ENCODE results near the gene RHD.
"Not testable (repeated sequence)": the region's sequence is repeated elsewhere in the genome, so short reads cannot be mapped to it uniquely, and the experiment has no call there.

RHD gene

DNA sequence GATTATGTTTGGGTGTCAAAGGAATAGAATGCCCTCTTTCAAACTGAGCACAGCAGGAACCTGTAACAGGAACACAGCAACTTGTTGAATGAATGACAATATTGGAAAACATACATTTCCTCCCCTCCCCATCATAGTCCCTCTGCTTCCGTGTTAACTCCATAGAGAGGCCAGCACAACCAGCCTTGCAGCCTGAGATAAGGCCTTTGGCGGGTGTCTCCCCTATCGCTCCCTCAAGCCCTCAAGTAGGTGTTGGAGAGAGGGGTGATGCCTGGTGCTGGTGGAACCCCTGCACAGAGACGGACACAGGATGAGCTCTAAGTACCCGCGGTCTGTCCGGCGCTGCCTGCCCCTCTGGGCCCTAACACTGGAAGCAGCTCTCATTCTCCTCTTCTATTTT, at the start of gene RHD:
RHD (plus strand) TSS at position 272 of the 400 bp plus-strand sequence; CDS start at position 311, 39 bp downstream.
- not testable (repeated sequence) for DNase-seq

DNA sequence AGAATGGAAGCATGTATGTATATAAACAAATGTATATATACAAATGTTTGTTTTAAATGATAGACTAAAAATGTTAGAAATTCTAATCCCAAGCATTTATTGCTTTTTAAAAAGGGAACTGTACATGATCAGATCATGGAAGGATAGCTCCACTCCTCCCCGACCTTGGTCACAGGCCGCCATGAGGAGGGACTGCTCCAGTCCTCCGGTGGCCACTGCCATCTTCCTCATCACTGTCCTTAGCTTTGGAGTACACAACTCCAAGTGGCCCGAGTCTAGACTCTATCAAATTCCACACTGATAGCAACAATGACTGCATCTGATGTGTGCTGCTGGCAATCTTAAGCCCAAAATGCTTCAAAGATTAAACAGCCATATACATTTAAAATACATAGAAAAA, 49.7 kb upstream of the RHD start:
- no peak for DNase-seq

DNA sequence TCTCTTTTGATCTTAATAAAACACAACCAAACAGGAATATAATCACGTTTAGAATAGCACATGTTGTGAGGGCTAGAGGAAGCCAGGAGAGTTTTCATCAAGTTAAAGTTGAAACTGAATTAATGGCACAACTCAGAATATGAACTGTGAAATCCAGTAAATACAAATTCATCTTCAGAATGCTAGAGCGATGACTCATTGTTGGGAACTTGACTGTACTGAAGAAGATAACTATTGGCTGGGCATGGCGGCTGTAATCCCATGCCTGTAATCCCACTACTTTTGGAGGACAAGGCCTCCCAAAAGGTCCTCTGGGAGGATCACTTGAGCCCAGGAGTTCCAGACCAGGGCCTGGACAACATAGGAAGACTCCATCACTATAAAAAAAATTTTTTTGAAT, 48.8 kb upstream of the RHD start:
- DNase-seq: no peak

DNA sequence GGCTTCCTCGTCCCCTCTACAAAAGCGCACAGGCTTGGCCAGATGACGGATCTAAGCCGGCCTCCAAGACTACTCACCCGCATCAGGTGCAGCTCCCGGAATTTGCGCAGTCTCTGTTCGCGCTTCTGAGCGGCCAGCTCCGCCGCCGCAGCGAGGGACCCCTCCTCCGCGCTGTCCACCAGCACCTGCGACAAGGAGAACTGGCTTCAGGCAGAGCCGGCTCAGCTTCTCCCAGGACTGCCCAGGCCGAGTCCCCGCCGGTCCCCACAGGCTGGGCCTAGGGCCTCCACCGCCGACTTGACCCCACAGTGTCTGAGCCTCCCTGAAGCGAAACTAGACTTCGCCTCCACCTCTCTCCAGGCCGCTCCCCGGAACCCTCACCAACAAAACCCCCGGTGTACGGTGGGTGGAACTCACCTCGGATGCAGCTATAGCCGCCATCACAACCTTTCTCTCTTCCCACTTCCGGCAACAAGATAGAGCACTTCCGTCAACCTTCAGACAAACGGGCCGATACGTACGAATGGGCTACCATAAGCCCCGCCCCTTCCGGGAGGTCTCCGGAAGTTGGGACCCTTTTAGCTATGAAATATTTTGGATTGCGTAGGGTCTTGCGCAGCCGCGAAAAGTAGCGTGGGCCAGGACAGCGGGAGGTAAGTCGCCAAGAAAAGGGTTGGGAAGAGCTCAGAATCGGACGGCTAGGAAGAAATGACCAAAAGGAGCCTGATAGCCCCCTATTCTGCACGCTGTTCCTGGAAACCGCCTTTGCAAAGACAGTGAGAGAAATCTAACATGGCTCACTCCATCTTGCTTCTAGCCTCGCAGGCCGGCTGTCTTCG, 40.1 kb upstream of the RHD start, which contains the start of gene SYF2:
SYF2 (minus strand) TSS at position 476 of the 839 bp plus-strand sequence; CDS start at position 441, 35 bp downstream.
- peak; percentile 92 to 94 for DNase-seq

DNA sequence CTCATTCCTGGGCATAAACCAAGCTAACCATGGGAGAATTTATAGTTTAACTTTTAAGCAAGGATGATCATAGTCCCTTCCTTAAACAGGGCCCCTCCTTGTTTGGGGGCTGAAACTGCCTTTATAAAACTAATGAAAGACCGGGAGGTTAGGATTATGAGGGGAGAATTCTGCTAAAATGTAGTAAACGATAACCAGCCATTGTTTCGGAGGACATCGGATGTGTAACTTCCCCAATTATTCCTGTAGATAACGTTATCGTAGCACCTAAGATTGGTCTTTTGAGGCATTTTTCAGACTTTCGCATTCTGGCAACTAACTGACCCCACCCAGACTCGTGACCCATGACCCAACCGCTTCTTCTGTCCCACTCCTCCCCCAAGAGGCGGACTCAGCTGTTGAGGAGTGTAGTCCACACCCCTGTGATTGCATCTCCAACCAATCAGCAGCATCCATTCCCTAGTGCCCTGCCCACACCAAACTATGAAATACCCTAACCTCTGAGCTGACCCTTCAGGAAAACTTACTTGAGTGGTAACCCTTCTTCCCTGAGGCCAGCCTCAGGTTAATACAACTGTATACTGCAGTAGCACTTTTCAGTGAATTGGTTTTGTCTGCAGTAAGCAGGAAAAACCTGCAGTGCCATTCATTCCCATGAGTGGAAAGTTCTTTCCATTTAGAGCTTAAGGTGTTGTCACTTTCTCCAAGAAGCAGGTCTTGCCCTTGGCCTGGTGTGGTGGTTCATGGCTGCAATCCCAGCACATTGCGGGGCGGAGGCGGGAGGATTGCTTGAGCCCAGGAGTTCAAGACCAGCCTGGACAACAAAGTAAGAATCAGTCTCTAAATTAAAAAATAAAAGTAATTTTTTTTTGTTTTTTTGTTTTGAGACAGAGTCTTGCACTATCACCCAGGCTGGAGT, 39.2 kb upstream of the RHD start:
- DNase-seq: peak; percentile 95 to 98

DNA sequence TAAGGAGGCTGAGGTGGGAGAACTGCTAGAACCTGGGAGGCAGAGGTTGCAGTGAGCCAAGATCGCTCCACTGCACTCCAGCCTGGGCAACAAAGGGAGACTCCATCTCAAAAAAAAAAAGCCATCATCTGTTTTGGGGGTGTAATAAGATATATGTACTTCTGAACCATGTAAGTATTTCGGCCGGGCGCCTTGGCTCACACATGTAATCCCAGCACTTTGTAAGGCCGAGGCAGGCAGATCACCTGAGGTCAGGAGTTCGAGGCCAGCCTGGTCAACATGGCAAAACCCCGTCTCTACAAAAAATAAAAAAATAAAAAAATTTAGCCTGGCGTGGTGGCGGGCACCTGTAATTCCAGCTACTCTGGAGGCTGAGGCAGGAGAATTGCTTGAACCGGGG, 36.9 kb upstream of the RHD start:
- DNase-seq: not testable (repeated sequence)

DNA sequence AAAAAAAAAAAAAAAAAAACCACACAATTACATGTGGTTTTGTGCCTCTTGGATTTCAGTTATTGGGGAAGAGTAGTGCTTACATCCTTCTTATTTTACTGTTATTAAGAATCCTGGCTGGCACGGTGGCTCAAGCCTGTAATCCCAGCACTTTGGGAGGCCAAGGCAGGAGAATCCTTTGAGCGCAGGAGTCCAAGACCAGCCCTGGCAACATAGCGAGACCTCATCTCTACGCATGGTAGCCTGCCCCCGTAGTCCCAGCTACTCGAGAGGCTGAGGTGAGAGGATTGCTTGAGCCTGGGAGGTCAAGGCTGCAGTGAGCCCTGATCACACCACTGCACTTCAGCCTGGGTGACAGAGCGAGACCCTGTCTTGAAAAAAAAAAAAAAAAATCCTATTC, 36.0 kb upstream of the RHD start:
- not testable (repeated sequence) for DNase-seq

DNA sequence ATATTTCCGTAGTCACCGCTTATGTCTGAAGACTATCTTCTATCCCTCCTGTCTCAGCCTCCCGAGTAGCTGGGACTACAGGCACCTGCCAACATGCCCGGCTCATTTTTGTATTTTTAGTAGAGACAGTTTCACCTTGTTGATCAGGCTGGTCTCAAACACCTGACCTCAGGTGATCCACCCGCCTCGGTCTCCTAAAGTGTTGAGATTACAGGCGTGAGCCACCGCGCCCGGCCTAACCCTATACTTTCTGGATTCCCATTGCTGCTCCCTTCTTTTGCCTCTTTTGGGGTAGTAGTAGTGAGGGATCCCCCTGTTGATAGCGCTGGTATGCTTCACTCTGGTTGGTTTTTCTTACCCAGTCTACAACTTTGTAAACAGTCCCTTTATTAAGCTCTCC, 34.3 kb upstream of the RHD start:
- DNase-seq: no peak

DNA sequence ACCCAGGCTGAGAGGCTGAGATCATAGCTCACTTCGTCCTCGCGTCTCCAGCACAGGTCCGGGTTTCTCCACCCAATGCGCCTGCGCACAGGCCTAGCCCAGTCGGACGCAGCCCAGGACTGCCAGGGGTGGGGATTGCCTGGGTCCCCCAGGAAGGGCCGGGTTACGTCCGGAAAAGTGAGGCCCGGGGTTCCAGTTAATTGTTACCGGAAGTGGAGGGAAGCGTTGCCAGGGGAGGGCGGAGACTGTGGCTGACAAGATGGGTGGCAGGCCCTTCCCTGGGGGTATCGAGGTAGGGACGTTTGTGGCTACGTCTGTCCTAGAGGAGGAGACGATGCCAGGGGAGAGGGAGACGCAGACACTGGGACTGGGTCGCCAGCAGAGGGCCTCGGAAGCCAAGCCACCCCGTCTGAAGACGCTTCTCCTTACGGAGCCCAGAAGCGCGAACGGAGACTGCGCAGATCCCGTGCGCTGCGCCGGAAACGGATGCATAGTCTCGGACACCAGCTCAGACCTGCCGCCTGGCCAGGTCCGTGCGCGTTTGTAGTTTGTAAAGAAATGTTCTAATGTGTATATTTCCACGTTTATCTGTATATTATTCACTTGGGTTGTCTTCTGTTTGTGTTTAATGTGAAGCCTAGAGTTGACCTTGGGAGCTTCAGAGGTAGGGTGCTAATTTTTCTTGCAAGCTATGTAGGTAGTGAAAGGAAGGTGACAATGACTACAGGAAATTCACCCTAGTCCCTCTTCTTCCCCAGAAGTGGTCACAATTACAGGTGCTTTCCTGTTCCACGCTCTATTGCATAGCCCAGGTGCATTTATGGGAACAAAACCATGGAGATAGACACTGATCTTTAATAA, 32.4 kb upstream of the RHD start:
- DNase-seq: peak; percentile 76 to 87

DNA sequence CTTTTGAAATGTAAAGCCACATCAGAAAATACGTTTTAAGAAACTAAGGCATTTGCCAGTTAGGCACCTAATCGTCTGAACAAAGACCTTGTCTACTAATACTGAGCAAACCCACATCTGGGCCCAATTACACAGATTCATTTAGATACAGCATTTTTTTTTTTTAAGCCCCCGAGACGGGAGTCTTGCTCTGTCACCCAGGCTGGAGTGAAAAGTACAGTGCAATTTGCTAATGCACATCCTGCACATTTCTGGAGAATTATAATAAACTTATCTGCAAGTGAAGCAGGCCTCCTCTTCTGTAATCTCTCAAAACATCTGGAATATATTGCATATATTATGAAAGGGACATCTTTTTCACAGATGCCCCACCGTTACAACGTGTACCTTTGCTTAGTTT, 28.4 kb upstream of the RHD start:
- DNase-seq: no peak

DNA sequence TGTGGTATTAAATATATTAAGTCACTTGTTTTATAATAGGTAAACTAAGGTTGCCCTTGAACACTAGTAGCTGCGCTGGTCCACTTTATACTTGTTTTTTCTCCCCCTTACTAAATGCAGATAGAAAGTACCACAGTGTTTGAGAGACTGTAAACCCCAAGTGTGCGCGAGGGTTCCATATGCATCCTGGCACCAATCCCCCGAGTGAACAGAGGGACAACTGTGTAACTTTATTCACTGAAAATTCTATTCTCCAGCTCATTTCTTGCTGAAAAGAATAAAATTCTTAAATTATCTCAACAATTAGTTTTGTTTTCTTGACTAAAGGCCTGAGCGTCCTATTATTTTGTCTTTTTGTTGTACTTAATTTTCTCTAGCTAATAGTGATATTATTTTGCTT, 26.9 kb upstream of the RHD start:
- DNase-seq: no peak

DNA sequence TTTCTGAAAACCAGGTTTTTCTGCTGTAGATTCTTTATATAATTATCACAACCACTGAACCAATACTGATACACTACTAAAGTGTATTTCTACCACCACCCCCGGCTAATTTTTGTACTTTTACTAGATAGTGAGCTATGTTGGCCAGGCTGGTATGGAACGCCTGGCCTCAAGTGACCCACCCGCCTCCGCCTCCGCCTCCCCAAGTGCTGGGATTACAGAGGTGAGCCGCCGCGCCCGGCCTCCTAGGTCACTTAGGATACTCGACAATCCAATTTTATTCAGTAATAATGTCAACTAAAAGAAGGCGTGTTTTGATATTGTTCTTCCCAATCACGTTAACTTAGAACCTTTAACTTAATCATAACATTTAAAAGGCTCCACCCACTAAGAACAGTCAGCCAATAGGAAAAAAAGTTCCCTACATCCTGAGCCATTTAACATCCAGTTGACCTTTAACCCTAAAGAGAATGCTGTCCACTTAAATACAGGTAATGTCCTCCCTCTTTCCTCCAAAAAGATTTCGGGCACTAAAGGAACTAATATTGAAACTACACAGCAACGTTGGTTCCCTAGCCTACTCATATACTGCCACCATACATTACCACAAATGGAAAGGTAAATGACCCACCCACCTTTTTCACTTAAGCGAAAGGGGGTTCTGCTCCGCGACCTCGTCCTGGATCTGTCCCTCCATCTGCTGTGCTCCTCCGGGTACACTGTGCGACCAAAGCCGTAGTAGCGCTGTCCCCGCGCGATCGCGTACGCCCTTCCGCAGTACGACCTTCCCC, 26.3 kb upstream of the RHD start:
- DNase-seq: peak; percentile 21 to 39

DNA sequence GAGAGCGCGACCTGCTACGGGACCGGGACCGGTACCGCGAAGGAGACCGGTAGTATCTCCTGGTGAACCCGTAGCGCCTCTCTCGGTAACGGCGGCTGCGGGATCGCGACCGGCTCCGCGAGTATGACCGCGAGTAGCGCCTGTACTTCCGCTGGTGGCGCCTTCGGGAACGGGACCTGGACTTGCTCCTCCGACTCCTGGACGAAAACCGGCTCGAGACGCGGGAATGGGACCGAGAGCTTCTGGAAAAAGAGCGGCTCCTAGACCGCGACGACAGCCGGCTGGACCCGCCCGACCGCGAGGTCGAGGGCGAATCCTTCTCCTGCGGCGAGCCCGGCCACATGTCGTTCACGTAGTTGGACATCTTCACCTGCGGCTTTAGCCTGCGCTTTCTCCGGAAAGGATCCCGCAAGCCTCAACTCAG, 25.7 kb upstream of the RHD start:
- no peak for DNase-seq

DNA sequence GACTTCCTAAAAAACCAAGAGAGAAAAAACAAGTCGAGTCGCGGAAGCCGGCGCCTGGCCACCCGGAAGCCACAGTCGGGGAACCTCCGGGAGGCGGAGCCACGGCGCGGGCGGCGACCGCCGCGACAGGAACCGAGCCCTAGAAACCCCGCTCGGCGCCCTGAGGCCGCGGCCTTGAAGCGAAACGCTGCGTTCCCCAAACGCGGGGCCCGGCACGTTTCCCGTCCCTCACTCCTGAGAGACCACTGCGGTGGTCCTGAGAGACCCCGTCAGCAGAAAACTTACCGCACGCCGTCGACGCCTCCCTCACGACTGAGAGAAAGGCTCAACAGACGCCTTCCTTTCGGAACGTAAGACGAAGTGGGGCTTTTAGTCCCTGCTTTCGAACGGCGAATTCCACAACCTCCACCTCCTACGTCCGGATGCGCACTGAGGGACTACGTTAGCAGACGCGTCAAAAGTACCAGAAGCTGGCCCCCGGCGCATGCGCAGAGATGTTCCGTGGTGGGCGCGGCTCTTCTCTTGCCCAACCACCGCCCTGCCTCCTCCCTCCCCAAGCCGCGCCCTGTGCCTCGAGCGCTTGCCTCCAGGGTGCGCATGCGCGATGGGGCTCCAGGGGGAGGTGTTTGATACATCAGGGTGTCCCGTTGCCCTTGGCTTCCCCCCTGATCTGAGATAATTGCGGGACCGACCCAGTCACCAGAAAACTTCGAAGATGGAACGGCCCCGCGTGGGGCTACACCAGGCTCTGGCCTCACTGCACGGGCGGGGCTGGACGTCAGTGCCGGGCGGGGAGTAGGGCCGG, 25.1 kb upstream of the RHD start, which contains the start of gene RSRP1:
RSRP1 (minus strand) TSS at position 431 of the 805 bp plus-strand sequence. CDS start 491 bp downstream, outside the sequence.
- DNase-seq: peak; percentile 98 to 100

DNA sequence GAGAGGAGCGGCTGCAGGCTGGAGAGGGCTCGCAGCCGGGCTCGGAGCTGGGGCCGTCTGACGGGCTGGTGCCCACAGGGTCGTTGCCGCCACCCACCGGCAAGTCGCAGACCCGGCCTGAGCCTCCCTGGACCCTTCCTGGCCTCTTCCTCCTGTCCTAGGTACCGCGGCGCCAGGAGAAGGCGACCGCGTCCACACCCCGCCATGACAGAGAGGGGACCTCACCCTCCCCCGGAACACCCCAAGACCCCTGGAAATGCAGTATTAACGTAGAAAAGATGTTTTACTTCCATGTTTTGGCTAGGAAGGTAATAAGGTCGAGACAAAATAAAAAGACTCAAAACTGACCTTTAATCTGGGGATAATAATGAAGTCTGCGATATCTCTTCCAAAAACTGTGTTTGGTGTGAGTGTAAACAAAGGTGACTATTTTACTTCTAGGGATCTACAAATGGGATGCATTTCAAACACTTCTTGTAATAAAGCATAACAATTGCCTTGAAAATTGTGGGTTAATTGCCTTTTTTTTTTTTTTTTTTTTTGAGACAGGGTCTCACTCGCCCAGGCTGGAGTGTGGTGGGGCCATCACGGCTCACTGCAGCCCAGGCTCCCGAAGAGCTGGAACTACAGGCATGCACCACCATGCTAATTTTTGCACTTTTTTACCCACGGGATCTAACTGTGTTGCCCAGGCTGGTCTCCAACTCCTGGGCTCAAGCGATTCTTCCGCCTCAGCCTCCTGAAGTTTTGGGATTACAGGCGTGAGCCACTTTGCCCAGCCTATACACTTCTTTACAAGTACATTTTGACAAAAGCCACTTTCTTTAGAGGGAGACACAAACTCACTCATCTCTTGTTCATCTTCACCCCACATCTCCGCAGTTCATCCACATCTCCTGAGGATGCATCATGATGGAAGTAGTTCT, 24.2 kb upstream of the RHD start:
- DNase-seq: no peak

DNA sequence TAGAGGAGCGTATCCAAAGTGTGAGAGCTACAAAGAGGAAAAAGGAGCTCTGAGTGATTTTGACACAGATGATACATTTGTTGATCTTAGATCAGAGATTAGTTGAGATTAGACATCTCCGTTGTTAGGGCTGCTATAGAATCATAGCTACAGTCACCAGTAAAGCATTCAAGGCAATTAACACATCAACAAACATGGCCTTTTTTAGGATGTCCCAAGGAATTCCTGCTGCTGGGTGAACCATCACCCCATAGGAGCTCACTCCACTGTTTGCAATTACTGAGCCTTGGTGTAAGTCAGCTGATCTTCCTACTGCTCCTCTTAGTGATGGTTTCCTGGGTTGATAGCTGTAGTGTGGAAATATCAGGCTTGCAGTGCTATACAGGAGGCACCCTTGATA, 18.4 kb upstream of the RHD start:
- DNase-seq: no peak

DNA sequence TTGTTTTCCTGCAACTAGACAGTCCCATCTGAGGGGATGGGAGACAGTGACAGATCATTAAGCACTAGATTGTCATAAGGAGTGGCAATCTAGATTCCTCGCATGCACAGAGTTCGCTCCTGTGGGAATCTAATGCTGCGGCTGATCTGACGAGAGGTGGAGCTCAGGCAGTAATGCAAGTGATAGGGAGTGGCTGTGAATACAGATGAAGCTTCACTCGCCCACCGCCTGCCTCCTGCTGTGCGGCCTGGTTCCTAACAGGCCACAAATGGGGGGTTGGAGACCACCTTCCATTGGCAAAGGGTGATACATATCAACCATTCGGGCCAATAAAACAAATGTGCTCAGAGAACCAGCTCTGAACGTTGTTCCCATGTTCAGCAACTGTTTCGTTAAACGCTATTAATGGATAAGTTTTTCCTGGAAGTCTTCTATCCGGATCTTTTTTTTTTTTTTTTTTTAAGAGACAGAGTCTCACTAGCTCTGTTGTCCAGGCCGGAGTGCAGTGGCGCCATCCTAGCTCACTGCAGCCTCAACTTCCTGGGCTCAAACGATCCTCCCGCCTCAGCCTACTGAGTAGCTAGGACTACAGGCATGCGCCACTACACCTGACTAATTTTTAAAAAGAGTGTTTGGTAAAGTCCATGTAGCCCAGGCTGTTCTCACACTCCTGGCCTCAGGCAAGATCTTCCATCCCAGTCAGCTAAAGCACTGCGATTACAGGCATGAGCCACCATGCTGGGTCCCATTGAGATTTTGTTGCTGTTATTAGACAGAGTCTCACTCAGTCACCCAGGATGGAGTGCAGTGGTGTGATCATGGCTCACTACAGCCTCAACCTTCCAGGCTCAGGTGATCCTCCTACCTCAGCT, 16.4 kb upstream of the RHD start:
- no peak for DNase-seq

DNA sequence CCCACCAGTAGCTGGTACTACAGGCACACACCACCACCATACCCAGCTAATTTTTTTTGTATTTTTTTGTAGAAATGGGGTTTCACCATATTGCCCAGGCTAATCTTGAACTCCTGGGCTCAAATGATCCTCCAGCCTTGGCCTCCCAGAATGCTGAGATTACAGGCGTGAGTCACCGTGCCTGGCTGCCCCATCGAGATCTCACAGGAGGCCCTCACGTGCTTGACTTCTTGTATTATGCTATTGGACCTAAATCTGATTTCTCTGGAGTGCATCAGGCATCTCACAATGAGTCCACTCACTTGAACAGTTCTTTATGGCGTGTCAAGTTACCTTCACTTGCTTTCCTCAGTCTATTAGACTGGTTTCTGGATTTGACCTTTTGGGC, 15.7 kb upstream of the RHD start:
- no peak for DNase-seq

DNA sequence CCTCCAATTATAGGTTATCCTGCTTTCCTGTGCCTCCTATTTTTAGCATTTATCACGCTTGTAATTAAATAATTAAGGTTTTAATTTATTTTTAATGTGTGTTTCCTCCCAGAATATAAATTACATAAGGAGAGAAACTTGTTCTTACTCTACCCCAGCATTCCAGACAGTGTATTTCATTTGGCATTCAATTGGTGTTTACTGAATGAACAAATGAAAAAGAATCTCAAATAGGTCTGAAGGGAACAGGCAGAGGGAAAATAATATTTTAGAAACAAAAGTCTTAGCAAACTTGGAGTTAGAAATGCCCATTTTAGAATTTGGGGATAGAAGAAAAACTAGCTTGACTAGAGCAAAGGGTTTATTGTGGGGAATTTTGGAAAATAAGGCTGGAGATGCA, 15.1 kb upstream of the RHD start:
- DNase-seq: no peak

Data from inflammatory macrophage treated with lipopolysaccharide for 1 hour (primary cell).